HCT116 (cell line): Measurements from ENCODE around the gene BMPER.

Experiments used
- EZH2 ChIP-seq: fragments of 200-600 bp; sonication (generic); IDR thresholded peaks from 2 replicates; pipeline ENCODE4 v1.6.1; 2017; ENCODE audit warnings: antibody characterized with exemption, mixed run types
- REST ChIP-seq: IDR thresholded peaks from 2 replicates; pipeline ENCODE4 v1.6.1; 2012; ENCODE audit warnings: low read depth

GRCh38 chr7:34060196-34060947 is 155.0 kb downstream of the BMPER start:
- no peak for TF ChIP-seq REST
- TF ChIP-seq EZH2, result no peak
